ENCODE data around the gene CLEC1A. TPM values are rescaled to one million over a fixed set of nuclear protein-coding genes. Genes with fewer than 3 reads are reported as not detected.

CLEC1A gene
- total and polyA plus RNA-seq, 2 donors from 2014 or later, result 5.3 to 6.3 TPM

DNA sequence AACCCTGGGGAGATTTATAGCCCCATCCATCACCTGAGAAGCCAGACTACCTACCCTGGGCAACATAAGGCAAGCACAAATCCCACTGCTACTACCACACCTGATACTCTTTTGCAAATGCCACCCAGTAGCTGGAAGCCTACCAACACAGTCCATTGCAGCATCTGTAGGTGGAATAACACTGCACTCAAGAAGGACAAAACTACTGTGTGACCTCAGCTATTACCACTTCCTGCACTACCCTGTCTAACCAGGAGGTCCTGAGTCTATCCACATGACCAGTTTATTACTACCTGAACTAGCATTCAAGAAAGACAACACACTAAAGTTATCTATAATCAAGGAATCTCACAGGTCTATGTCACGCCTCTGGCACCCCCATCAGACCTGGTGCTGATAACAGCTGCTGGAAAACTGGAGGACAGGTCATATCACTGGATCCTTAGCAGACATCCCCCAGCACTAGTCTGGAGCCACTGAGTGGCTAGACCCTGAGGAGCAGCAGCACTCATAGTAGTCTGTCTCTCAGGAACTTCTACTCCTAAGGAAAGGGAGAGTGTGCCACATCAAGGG, 2.9 kb upstream of the CLEC1A start:
- no peak for FAIRE-seq
- intact Hi-C loops (cut with DNase I), result no loop called here
- Histone ChIP-seq H3K4me1 (ENCODE audit: control insufficient read depth in 2 of 3, insufficient read depth in 2 of 3, low read depth in 1 of 3, low read length in 3 of 3) (peaks cover 2 to 6% (median 3%) of the 10 kb centered on the region in 3 donors), H3K4me3 (ENCODE audit: low read length in 3 of 3) (no peak overlapping the region), H3K36me3 (ENCODE audit: control insufficient read depth in 2 of 3, insufficient read depth in 3 of 3, low read length in 3 of 3) (no peaks in the 10 kb centered on the region), H3K9ac (ENCODE audit: low read length in 3 of 3) (no peak overlapping the region), H3K27me3 (ENCODE audit: control insufficient read depth, insufficient read depth, low read length) (no peaks in the 10 kb centered on the region), H3K9me3 (ENCODE audit: control insufficient read depth in 2 of 3, insufficient read depth in 1 of 3, low read length in 3 of 3) (no peaks in the 10 kb centered on the region), H3K27ac (ENCODE audit: low read depth in 2 of 2, low read length in 2 of 2) (no peak overlapping the region)
- TF ChIP-seq CTCF (IDR thresholded peaks at IDR 0.05; ENCODE audit: borderline replicate concordance, extremely low read depth, insufficient read depth), result no peak
- DNase-seq, result no peak

- Histone ChIP-seq H3K9me3 (ENCODE audit: control insufficient read depth in 2 of 3, insufficient read depth in 1 of 3, low read length in 3 of 3) (no peaks in the 10 kb centered on the region), H3K36me3 (ENCODE audit: control insufficient read depth in 2 of 3, insufficient read depth in 3 of 3, low read length in 3 of 3) (no peaks in the 10 kb centered on the region), H3K27ac (ENCODE audit: low read depth in 2 of 2, low read length in 2 of 2) (no peak overlapping the region), H3K4me1 (ENCODE audit: control insufficient read depth in 2 of 3, insufficient read depth in 2 of 3, low read depth in 1 of 3, low read length in 3 of 3) (peaks cover 3 to 6% (median 6%) of the 10 kb centered on the region in 3 donors), H3K27me3 (ENCODE audit: control insufficient read depth, insufficient read depth, low read length) (no peaks in the 10 kb centered on the region), H3K4me3 (ENCODE audit: low read length in 3 of 3) (no peak overlapping the region), H3K9ac (ENCODE audit: low read length in 3 of 3) (no peak overlapping the region)
- no peak for TF ChIP-seq CTCF (IDR thresholded peaks at IDR 0.05; ENCODE audit: borderline replicate concordance, extremely low read depth, insufficient read depth)
- FAIRE-seq (no peak), DNase-seq (peak in 4 of 5 donors; percentile 16 to 69 (median 42))
- intact Hi-C loops (cut with DNase I), result no loop called here
Measured at GRCh38 chr12:10101042-10101579, 2.3 kb upstream of the CLEC1A start.

DNA sequence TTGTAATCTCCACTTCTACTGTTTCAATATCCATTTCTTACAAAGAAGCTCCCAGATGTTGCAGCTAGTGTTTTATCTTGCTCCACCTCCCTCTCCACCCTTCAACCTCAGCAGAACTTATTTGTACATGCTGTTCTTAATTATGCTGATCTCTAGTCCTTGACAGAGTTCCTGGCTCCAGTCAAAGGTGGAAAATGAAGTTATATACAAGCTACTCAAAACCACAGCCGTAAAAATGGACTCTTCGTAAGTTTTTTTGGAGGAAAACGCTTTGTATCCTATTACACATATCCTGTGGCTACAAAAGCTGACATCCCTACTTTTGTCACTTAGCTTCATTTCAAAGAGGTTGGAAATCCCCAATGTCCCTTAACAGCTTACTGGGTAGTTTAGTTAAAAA, 1.3 kb downstream of the CLEC1A start:
- Histone ChIP-seq H3K9ac (ENCODE audit: low read length in 3 of 3) (no peak overlapping the region), H3K4me3 (ENCODE audit: low read length in 3 of 3) (no peak overlapping the region), H3K27me3 (ENCODE audit: control insufficient read depth, insufficient read depth, low read length) (no peaks in the 10 kb centered on the region), H3K4me1 (ENCODE audit: control insufficient read depth in 2 of 3, insufficient read depth in 2 of 3, low read depth in 1 of 3, low read length in 3 of 3) (peaks cover 3 to 6% (median 6%) of the 10 kb centered on the region in 3 donors), H3K27ac (ENCODE audit: low read depth in 2 of 2, low read length in 2 of 2) (peak overlapping the region in 1 of 2 donors; percentile 42), H3K9me3 (ENCODE audit: control insufficient read depth in 2 of 3, insufficient read depth in 1 of 3, low read length in 3 of 3) (no peaks in the 10 kb centered on the region), H3K36me3 (ENCODE audit: control insufficient read depth in 2 of 3, insufficient read depth in 3 of 3, low read length in 3 of 3) (no peaks in the 10 kb centered on the region)
- DNase-seq (no peak), FAIRE-seq (no peak)
- no peak for TF ChIP-seq CTCF (IDR thresholded peaks at IDR 0.05; ENCODE audit: borderline replicate concordance, extremely low read depth, insufficient read depth)
- intact Hi-C loops (cut with DNase I), result no loop called here

All from kidney (tissue), 14 donors.